ENCODE data around the gene NANOS1. TPM values are rescaled to one million over a fixed set of nuclear protein-coding genes. Genes with fewer than 3 reads are reported as not detected.

NANOS1 gene
- total RNA-seq, 1 donor from 2014 or later = 2.9 TPM

- DNase-seq (no peak), ATAC-seq (no peak)
- no peak for TF ChIP-seq CTCF (IDR thresholded peaks at IDR 0.05)
- Histone ChIP-seq H3K4me3 (no peak overlapping the region), H3K36me3 (peaks cover 98% of the 10 kb centered on the region), H3K27ac (no peak overlapping the region), H3K4me1 (no peaks in the 10 kb centered on the region), H3K9me3 (no peaks in the 10 kb centered on the region), H3K27me3 (no peaks in the 10 kb centered on the region)
- intact Hi-C loops (cut with DNase I) = no loop called here
Measured at GRCh38 chr10:119051775-119052174, 22.3 kb downstream of the NANOS1 start.

- Histone ChIP-seq H3K27ac (no peak overlapping the region), H3K36me3 (peaks cover 98% of the 10 kb centered on the region), H3K27me3 (no peaks in the 10 kb centered on the region), H3K9me3 (no peaks in the 10 kb centered on the region), H3K4me3 (no peak overlapping the region), H3K4me1 (no peaks in the 10 kb centered on the region)
- no peak for DNase-seq
- no peak for TF ChIP-seq CTCF (IDR thresholded peaks at IDR 0.05)
- intact Hi-C loops (cut with DNase I) = no loop called here
- no peak for ATAC-seq
Measured at GRCh38 chr10:119055472-119055871, 26.0 kb downstream of the NANOS1 start.

- H3K4me1 ChIP-seq = no peaks in the 10 kb centered on the region
- TF ChIP-seq CTCF (IDR thresholded peaks at IDR 0.05) = no peak
- H3K27ac ChIP-seq = no peak overlapping the region
- intact Hi-C loops (cut with DNase I) = no loop called here
- H3K27me3 ChIP-seq = no peaks in the 10 kb centered on the region
- DNase-seq = no peak
- no peak overlapping the region for H3K4me3 ChIP-seq
- H3K9me3 ChIP-seq = no peaks in the 10 kb centered on the region
- no peak for ATAC-seq
- peaks cover 100% of the 10 kb centered on the region for H3K36me3 ChIP-seq
Measured at GRCh38 chr10:119058010-119058409, 28.5 kb downstream of the NANOS1 start.

GRCh38 chr10:119059557-119059956 lies 30.0 kb downstream of the NANOS1 start:
- Histone ChIP-seq H3K36me3 (peaks cover 100% of the 10 kb centered on the region), H3K4me3 (no peak overlapping the region), H3K27me3 (no peaks in the 10 kb centered on the region), H3K4me1 (no peaks in the 10 kb centered on the region), H3K9me3 (no peaks in the 10 kb centered on the region), H3K27ac (no peak overlapping the region)
- no peak for DNase-seq
- intact Hi-C loops (cut with DNase I) = no loop called here
- TF ChIP-seq CTCF (IDR thresholded peaks at IDR 0.05) = no peak
- no peak for ATAC-seq

GRCh38 chr10:119060107-119060506 lies 30.6 kb downstream of the NANOS1 start:
- ATAC-seq (no peak), DNase-seq (no peak)
- no peak overlapping the region for H3K4me3 ChIP-seq
- no peak for TF ChIP-seq CTCF (IDR thresholded peaks at IDR 0.05)
- H3K4me1 ChIP-seq = no peaks in the 10 kb centered on the region
- intact Hi-C loops (cut with DNase I) = no loop called here
- H3K36me3 ChIP-seq = peaks cover 100% of the 10 kb centered on the region
- no peaks in the 10 kb centered on the region for H3K9me3 ChIP-seq
- no peak overlapping the region for H3K27ac ChIP-seq
- H3K27me3 ChIP-seq = no peaks in the 10 kb centered on the region

- intact Hi-C loops (cut with DNase I) = no loop called here
- no peak for ATAC-seq
- Histone ChIP-seq H3K9me3 (no peaks in the 10 kb centered on the region), H3K4me1 (no peaks in the 10 kb centered on the region), H3K4me3 (no peak overlapping the region), H3K36me3 (peaks cover 100% of the 10 kb centered on the region), H3K27me3 (no peaks in the 10 kb centered on the region), H3K27ac (no peak overlapping the region)
- no peak for DNase-seq
- TF ChIP-seq CTCF (IDR thresholded peaks at IDR 0.05) = no peak
Measured at GRCh38 chr10:119061352-119061751, 31.8 kb downstream of the NANOS1 start.
